GM12873 (cell line): Measurements from ENCODE around the gene ADAMTSL1.

Experiments
- TF ChIP-seq, protein P1 (sequence below): IDR thresholded peaks from 2 replicates; pipeline ENCODE4 v1.5.1; 2012; ENCODE audit warnings: low read depth, mild to moderate bottlenecking, moderate library complexity, low read length, control low read depth; ENCODE audit not compliant: insufficient read depth; ENCODE audit errors: missing control alignments

ADAMTSL1 gene

DNA sequence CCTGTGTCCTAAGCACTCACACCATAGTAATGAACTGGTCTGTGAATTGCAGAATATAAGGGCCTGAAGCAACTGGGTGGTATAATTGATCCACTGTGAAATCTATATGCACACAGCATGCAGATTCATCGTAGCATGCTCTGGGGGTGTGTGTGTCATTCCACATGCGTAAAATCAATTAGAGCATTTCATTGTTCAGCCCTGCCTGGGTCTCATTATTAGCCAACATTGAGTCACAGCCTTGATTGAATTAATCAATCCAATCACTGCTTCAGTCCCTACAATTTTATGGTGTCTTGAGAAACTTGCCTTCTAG, 248.0 kb downstream of the ADAMTSL1 start:
- TF ChIP-seq, protein P1, sequence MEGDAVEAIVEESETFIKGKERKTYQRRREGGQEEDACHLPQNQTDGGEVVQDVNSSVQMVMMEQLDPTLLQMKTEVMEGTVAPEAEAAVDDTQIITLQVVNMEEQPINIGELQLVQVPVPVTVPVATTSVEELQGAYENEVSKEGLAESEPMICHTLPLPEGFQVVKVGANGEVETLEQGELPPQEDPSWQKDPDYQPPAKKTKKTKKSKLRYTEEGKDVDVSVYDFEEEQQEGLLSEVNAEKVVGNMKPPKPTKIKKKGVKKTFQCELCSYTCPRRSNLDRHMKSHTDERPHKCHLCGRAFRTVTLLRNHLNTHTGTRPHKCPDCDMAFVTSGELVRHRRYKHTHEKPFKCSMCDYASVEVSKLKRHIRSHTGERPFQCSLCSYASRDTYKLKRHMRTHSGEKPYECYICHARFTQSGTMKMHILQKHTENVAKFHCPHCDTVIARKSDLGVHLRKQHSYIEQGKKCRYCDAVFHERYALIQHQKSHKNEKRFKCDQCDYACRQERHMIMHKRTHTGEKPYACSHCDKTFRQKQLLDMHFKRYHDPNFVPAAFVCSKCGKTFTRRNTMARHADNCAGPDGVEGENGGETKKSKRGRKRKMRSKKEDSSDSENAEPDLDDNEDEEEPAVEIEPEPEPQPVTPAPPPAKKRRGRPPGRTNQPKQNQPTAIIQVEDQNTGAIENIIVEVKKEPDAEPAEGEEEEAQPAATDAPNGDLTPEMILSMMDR: no peak

DNA sequence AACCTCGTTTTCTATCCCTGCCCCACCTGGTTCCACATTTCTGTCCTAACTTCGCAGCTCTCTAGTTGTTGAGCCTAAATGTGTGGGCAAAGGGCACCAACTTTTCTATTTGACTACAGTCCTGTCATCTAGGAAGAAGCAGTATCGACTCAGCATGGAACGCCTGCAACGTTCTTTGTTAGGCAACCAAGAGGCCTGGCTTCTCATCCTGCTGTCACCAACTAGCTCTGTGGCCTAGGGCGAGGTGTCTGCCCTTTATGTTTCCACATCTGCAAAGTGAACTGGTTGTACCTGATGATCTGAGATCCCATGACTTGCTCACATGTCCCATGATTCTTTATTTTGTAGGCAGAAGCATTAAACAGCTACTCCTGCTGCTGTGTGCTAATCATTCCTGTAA, 248.9 kb downstream of the ADAMTSL1 start:
- TF ChIP-seq, protein P1: no peak

DNA sequence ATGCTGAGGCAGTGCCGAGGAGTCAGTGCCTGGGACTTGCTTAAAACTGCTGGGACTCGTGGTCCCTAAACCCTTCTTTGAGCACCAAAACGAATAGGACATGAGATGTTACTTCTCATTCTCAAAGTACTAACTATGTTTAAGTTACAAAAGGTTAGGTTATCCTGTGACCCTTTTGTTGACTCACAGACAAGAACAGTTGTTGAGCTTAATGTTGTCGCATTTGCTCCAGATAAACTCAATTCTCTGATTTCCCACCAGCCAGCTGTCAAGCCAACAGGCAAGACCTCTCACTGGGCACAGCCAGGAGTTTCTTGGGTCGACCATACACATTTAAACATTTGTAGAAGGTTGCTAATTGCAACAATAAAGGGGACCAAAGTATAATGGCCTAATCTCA, 249.4 kb downstream of the ADAMTSL1 start:
- TF ChIP-seq, protein P1: no peak

DNA sequence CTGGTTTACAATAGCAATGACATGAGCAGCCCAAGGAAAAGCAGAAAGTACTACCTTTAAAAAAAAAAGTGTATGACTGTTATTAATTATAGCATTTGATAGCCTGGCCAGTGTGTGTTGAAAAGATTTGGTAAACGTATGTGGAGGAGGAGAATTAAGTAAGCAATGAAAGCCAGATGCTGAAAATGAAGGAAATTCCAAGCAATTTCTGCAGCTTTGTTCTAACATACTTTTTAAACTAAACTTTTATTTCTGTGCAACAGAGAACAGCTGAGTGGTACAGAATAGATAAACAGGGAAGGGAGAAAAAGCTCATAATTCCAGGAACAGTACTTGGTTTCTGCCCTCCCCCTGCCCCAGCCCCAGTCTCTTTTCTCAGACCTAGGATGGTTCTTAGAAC, 252.6 kb downstream of the ADAMTSL1 start:
- TF ChIP-seq, protein P1: no peak

DNA sequence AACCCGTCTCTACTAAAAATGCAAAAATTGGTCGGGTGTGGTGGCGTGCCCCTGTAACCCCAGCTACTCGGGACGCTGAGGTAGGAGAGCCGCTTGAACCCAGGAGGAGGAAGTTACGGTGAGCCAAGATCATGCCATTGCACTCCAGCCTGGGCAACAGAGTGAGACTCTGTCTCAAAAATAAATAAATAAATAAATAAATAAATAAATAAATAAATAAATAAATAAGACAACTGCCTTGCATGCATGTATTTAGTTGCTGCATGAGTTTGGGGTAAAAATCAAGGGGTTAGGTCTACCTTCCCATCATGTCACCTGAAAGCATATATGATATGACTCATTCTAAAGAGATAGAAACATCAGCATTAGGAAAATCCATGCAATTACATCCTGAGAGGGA, 254.0 kb downstream of the ADAMTSL1 start:
- TF ChIP-seq, protein P1: no peak

DNA sequence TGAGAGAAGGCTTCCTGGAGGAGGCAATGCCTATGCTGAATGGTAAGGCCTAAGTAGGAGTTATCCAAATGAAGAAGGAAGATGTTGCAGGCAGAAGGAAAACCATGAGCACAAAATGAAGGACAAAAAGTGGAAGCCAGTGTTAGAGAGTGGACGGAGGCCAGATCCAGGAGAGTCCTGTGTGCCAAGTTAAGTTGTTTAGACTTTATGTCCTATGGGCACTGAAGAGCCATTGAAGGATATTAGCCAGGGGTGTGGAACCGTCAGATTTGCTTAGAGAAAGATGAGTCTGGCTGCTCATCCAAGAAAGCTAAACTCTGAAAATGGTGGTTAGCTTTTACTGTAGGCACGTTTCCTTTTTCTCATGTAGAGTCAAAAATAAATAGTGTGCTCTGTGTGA, 254.7 kb downstream of the ADAMTSL1 start:
- TF ChIP-seq, protein P1: no peak

DNA sequence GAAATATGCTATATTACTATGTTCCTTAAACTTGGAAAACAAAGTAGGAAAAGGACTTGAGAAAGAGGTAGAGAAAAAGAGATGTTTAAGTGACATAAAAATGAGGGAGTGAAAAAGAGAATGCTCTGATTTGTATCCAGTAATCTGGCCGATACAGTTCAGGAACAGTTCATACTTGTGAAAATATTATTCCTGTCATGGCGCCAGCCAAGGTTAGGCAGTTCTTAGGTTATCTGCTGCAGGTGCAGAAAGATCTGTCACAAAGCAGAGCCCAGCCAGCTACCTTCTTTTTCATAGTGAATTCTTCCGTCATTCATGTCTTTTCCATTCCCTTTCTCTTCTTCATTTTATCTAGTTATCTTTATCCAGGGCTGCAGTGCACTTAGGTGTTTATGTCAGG, 256.3 kb downstream of the ADAMTSL1 start:
- TF ChIP-seq, protein P1: no peak

DNA sequence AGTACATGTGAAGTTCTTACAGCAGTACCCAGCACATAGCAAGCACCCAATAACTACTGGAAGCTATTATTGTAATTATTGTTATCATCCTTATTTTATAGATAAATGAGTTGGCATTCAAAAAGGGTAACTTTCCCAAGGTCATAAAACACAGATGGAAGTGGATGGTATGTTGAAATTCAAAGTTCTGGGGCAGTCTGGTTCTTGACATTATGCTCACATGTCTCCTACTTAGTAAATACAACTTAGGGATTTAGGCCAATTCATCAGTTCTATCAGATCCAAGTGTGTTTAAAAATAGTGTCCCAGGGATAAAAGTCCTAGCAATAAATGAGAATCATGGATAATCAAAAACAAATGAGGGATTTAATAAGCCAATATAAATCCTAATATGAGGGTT, 265.2 kb downstream of the ADAMTSL1 start:
- TF ChIP-seq, protein P1: no peak
